K562 (cell line): ENCODE measurements around the gene TMCC1. TPM values are rescaled to one million over a fixed set of nuclear protein-coding genes. Genes with fewer than 3 reads are reported as not detected.
A peak's percentile ranks its signal among the peaks of the same experiment; 100 is the strongest.

Experiments
- ADNP ChIP-seq: fragments of 200-800 bp; sonication (Bioruptor generic); IDR thresholded peaks from 2 replicates; pipeline ENCODE4 v1.6.1; 2016; ENCODE audit warnings: missing genetic modification characterization, missing compliant biosample characterization
- BCLAF1 ChIP-seq, 2 experiments: fragments of 450-650 bp in 1 of 2; IDR thresholded peaks; 2 replicates each; pipeline ENCODE4 v1.6.1; 2011 to 2017; ENCODE audit warnings: low read depth in 2 of 2, antibody characterized with exemption in 1 of 2, borderline replicate concordance in 1 of 2, low read length in 1 of 2, mild to moderate bottlenecking in 1 of 2, mixed read lengths in 1 of 2; ENCODE audit not compliant: control insufficient read depth in 1 of 2
- BCOR ChIP-seq: fragments of 450-650 bp; IDR thresholded peaks from 2 replicates; pipeline ENCODE4 v1.6.1; 2016
- CBX8 ChIP-seq: fragments of 200-600 bp; sonication (generic); IDR thresholded peaks from 2 replicates; pipeline ENCODE4 v1.6.1; 2012; ENCODE audit warnings: borderline replicate concordance, mixed run types, low read depth, mild to moderate bottlenecking, moderate library complexity, mixed read lengths, low read length, control low read depth, inconsistent platforms; ENCODE audit not compliant: poor library complexity, severe bottlenecking; ENCODE audit errors: extremely low read depth
- CHD2 ChIP-seq: IDR thresholded peaks from 2 replicates; pipeline ENCODE4 v1.6.1; 2011; ENCODE audit warnings: low read depth, low read length
- HMGN3 ChIP-seq: IDR thresholded peaks from 2 replicates; pipeline ENCODE4 v1.6.1; 2011; ENCODE audit warnings: borderline replicate concordance, low read depth, mild to moderate bottlenecking, mixed read lengths, low read length; ENCODE audit not compliant: insufficient read length; ENCODE audit errors: extremely low read depth
- ILF3 ChIP-seq: fragments of 450-650 bp; IDR thresholded peaks from 2 replicates; pipeline ENCODE4 v1.6.1; 2018; ENCODE audit warnings: antibody characterized with exemption, mild to moderate bottlenecking, moderate library complexity, borderline replicate concordance
- JUNB ChIP-seq: fragments of 450-650 bp; formaldehyde crosslinking; conservative IDR thresholded peaks from 2 replicates; pipeline ENCODE4 v1.4.0; 2020; ENCODE audit warnings: mild to moderate bottlenecking
- MCM2 ChIP-seq: fragments of 450-650 bp; IDR thresholded peaks from 2 replicates; pipeline ENCODE4 v1.6.1; 2017; ENCODE audit warnings: low read depth, mild to moderate bottlenecking
- MTA1 ChIP-seq: fragments of 450-650 bp; IDR thresholded peaks from 2 replicates; pipeline ENCODE4 v1.6.1; 2017; ENCODE audit warnings: borderline replicate concordance
- POLR2H ChIP-seq: IDR thresholded peaks from 2 replicates; pipeline ENCODE4 v1.6.1; 2016; ENCODE audit warnings: missing genetic modification characterization, low read depth, mild to moderate bottlenecking, control low read depth, missing compliant biosample characterization, moderate library complexity
- SIRT6 ChIP-seq: IDR thresholded peaks from one replicate; pipeline ENCODE4 v1.6.1; 2012; ENCODE audit warnings: low read depth, mild to moderate bottlenecking, control low read depth, inconsistent platforms, low read length, moderate library complexity
- SNIP1 ChIP-seq: fragments of 450-650 bp; IDR thresholded peaks from 2 replicates; pipeline ENCODE4 v1.7.1; 2017; ENCODE audit warnings: low read depth, mild to moderate bottlenecking
- SOX6 ChIP-seq: fragments of 450-650 bp; IDR thresholded peaks from 2 replicates; pipeline ENCODE4 v1.6.1; 2014; ENCODE audit warnings: mild to moderate bottlenecking
- SRSF9 ChIP-seq: fragments of 200-400 bp; formaldehyde crosslinking; IDR thresholded peaks from 2 replicates; pipeline ENCODE4 v1.6.1; 2017; ENCODE audit warnings: low read depth, low read length, borderline replicate concordance
- TBP ChIP-seq: optimal IDR thresholded peaks from 2 replicates; pipeline ENCODE3; 2011; ENCODE audit warnings: low read depth, low read length, improper control_type of control experiment
- ZBTB17 ChIP-seq: fragments of 450-650 bp; formaldehyde crosslinking; IDR thresholded peaks from 2 replicates; pipeline ENCODE4 v1.4.0; 2020; ENCODE audit warnings: mild to moderate bottlenecking
- ZC3H11A ChIP-seq: IDR thresholded peaks from 2 replicates; pipeline ENCODE4 v1.6.1; 2012; ENCODE audit warnings: low read depth, low read length, improper control_type of control experiment
- ZNF175 ChIP-seq: fragments of 200-800 bp; sonication (Bioruptor generic); IDR thresholded peaks from 2 replicates; pipeline ENCODE4 v1.6.1; 2016; ENCODE audit warnings: low read depth, mild to moderate bottlenecking, missing genetic modification characterization, missing compliant biosample characterization
- ZZZ3 ChIP-seq: fragments of 450-650 bp; IDR thresholded peaks from 2 replicates; pipeline ENCODE4 v1.6.1; 2016; ENCODE audit warnings: antibody characterized with exemption, mild to moderate bottlenecking, moderate library complexity
- polyA plus RNA-seq, 8 experiments: library from polyadenylated mRNA; depleted of rRNA in 4 of 8; stranded (reverse) in 5 of 8; unstranded in 3 of 8; fragments of >200 nt; fragmentation: Nextera tagmentation in 2 of 8; fragmentation: Illumina TruSeq in 1 of 8; extraction: Ambion mirVana in 2 of 8; extraction: Trizol in 1 of 8; gene quantifications; 2 replicates each; pipeline versions ENCODE4 v1.2.1 to v1.2.3, GENCODE V29; 2011 to 2014; ENCODE audit warnings: inconsistent platforms in 1 of 8, missing spikeins in 1 of 8
- total RNA-seq, 7 experiments: library from RNA; depleted of rRNA in 6 of 7; stranded (reverse); fragments of >200 nt in 6 of 7; fragmentation: Illumina TruSeq in 2 of 7; extraction: Trizol in 2 of 7; gene quantifications; 2 replicates each; pipeline versions ENCODE4 v1.2.1 to v1.2.3, GENCODE V29; 2011 to 2021; ENCODE audit warnings: low replicate concordance in 1 of 7
- TF ChIP-seq, protein P1 (sequence below): fragments of 450-650 bp; IDR thresholded peaks from 2 replicates; pipeline ENCODE4 v1.6.1; 2018; ENCODE audit not compliant: partially characterized antibody

Gene TMCC1
- total and polyA plus RNA-seq, 9 of the 15 experiments (the other 6 are each of a cell fraction or from before 2014, with no cell fraction given) = 0.89 to 8.7 (median 4.0) TPM

- TF ChIP-seq POLR2H (tag) (no peak), SNIP1 (no peak), ZZZ3 (no peak), JUNB (CRISPR knock-in tag) (no peak), MTA1 (no peak), CHD2 (no peak), ILF3 (no peak), HMGN3 (no peak), TBP (no peak), ADNP (peak; percentile 21; the same call in 1 of the 2 replicates), MCM2 (no peak), ZBTB17 (CRISPR knock-in tag) (no peak), ZC3H11A (no peak), ZNF175 (CRISPR knock-in tag) (no peak), SRSF9 (no peak), CBX8 (no peak), BCLAF1 (IDR thresholded peaks at IDR 0.05; ENCODE audit: borderline replicate concordance in 1 of 2, control insufficient read depth in 1 of 2, low read depth in 2 of 2, low read length in 1 of 2) (no peak), BCOR (peak; percentile 41; the same call in 1 of the 2 replicates), SOX6 (no peak), SIRT6 (no peak)
- TF ChIP-seq, protein P1, sequence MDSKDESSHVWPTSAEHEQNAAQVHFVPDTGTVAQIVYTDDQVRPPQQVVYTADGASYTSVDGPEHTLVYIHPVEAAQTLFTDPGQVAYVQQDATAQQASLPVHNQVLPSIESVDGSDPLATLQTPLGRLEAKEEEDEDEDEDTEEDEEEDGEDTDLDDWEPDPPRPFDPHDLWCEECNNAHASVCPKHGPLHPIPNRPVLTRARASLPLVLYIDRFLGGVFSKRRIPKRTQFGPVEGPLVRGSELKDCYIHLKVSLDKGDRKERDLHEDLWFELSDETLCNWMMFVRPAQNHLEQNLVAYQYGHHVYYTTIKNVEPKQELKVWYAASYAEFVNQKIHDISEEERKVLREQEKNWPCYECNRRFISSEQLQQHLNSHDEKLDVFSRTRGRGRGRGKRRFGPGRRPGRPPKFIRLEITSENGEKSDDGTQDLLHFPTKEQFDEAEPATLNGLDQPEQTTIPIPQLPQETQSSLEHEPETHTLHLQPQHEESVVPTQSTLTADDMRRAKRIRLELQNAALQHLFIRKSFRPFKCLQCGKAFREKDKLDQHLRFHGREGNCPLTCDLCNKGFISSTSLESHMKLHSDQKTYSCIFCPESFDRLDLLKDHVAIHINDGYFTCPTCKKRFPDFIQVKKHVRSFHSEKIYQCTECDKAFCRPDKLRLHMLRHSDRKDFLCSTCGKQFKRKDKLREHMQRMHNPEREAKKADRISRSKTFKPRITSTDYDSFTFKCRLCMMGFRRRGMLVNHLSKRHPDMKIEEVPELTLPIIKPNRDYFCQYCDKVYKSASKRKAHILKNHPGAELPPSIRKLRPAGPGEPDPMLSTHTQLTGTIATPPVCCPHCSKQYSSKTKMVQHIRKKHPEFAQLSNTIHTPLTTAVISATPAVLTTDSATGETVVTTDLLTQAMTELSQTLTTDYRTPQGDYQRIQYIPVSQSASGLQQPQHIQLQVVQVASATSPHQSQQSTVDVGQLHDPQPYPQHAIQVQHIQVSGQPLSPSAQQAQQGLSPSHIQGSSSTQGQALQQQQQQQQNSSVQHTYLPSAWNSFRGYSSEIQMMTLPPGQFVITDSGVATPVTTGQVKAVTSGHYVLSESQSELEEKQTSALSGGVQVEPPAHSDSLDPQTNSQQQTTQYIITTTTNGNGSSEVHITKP = no peak
Measured at GRCh38 chr3:129612534-129613366, 280.8 kb downstream of the TMCC1 start (continued).
